ENCODE measurements around the gene TLR7.

GRCh38 chrX:12891915-12892506 is 25.1 kb downstream of the TLR7 start:
- TF ChIP-seq POLR2A (IDR thresholded peaks at IDR 0.05) (no peak), CTCF (IDR thresholded peaks at IDR 0.05) (no peak)

Data from right lobe of liver (tissue), 4 donors.